Measurements from ENCODE around the gene AMOTL1. TPM values are rescaled to one million over a fixed set of nuclear protein-coding genes. Genes with fewer than 3 reads are reported as not detected.

Gene AMOTL1
- polyA plus RNA-seq, 1 of the 3 experiments (the other 2 are of a cell fraction) = 10.7 TPM

DNA sequence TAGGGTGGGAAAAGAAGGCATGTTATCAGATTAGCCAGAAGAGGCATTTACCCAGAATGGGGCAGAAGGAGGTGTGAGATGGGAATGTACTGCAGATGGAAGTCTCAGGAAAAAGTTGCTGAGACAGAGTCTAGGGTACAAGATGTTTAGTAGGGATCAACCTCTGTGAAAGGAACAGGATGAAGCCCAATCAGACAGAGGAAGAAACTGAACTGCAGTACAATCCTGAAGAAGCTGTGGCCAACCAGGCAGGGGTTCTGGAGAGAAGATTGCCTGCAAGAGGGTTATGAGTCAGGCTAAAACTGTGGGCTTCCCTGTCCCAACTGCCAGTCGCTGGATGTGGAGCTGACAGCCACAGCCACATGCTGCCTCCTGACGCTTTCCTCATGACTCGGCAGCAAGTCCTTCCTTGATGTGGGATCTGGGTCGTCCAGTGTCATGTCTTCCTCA is 141.2 kb downstream of the AMOTL1 start:
- POLR2A ChIA-PET = no interaction called here
- Histone ChIP-seq H3K27me3 (ENCODE audit: insufficient read depth) (no peaks in the 10 kb centered on the region), H3K27ac (ENCODE audit: low read depth in 2 of 2, low read length in 1 of 2) (no peak overlapping the region), H3K9me3 (0 out of 2 replicates have a peak, but pooled peaks cover 5% of the 10 kb centered on the region), H2AFZ (ENCODE audit: low read depth) (no peak overlapping the region), H3K36me3 (replicated peaks in 1 of 2; ENCODE audit: control insufficient read depth in 1 of 2, insufficient read depth in 2 of 2, low read length in 1 of 2) (peaks cover 0 to 15% of the 10 kb centered on the region in 2 experiments), H3K9me2 (no peaks in the 10 kb centered on the region), H3K4me2 (no peak overlapping the region), H3F3A (replicated peaks; ENCODE audit: insufficient read depth) (no peaks in the 10 kb centered on the region), H3K4me1 (ENCODE audit: control insufficient read depth in 1 of 2, insufficient read depth in 2 of 2, low read depth in 1 of 2, low read length in 1 of 2) (no peaks in the 10 kb centered on the region; a peak in 1 of 4 replicates), H3K9ac (no peak overlapping the region), H3K4me3 (ENCODE audit: low read depth in 2 of 2, low read length in 1 of 2) (no peak overlapping the region), H3K79me2 (ENCODE audit: insufficient read depth) (no peaks in the 10 kb centered on the region), H4K20me1 (ENCODE audit: insufficient read depth) (no peaks in the 10 kb centered on the region)
- no peak for DNase-seq
- no peak for TF ChIP-seq FOXM1 (IDR thresholded peaks at IDR 0.05; ENCODE audit: low read depth)
- CTCF ChIA-PET = interaction anchor here (1.0 kb wide), 1 partner anchor 12 kb away, joined by 4 read pairs; no protein-coding TSS in a partner anchor
- WGBS (ENCODE audit: low lambda C conversion rate) = 76% methylated on average over 4 of the region's 4 CpGs

DNA sequence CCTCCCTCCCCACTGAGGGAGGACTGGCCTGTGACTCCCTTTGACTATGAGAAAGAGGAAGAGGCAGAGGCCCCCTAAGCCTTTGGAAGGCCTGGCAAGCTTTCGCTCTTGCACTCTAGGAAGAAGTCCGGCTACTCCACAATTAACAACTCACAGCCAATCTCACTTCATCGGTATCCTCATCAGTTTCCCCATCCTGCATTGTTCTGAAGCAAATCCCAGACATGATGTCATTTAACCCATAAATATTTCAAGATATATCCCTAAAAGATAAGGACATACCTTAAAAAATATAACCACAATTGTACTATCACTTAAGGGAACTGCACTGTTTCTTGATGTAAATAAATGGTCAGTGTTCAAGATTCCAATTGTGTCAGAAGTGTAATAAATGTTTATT is 142.1 kb downstream of the AMOTL1 start:
- no peaks in the 10 kb centered on the region for H3K79me2 ChIP-seq (ENCODE audit: insufficient read depth)
- ChIA-PET POLR2A (no interaction called here), CTCF (interaction anchor here (1.0 to 1.8 kb wide), 2 partner anchors 13 kb away, joined by 4 to 17 read pairs; no protein-coding TSS in a partner anchor)
- H3K4me3 ChIP-seq (ENCODE audit: low read depth in 2 of 2, low read length in 1 of 2) = no peak overlapping the region
- H3F3A ChIP-seq (replicated peaks; ENCODE audit: insufficient read depth) = no peaks in the 10 kb centered on the region
- 0 out of 2 replicates have a peak, but pooled peaks cover 5% of the 10 kb centered on the region for H3K9me3 ChIP-seq
- no peak for DNase-seq
- H4K20me1 ChIP-seq (ENCODE audit: insufficient read depth) = no peaks in the 10 kb centered on the region
- WGBS (ENCODE audit: low lambda C conversion rate) = 96% methylated on average over 3 of the region's 3 CpGs
- TF ChIP-seq USF2 (IDR thresholded peaks at IDR 0.05; ENCODE audit: borderline replicate concordance, low read depth, low read length) = no peak
- peaks cover 0 to 7% of the 10 kb centered on the region in 2 experiments for H3K36me3 ChIP-seq (replicated peaks in 1 of 2; ENCODE audit: control insufficient read depth in 1 of 2, insufficient read depth in 2 of 2, low read length in 1 of 2)
- no peak overlapping the region for H2AFZ ChIP-seq (ENCODE audit: low read depth)
- no peaks in the 10 kb centered on the region for H3K9me2 ChIP-seq
- H3K27me3 ChIP-seq (ENCODE audit: insufficient read depth) = no peaks in the 10 kb centered on the region
- peak overlapping the region; percentile 18 to 39; a peak in 3 of 4 replicates for H3K27ac ChIP-seq (ENCODE audit: low read depth in 2 of 2, low read length in 1 of 2)
- H3K4me2 ChIP-seq = no peak overlapping the region
- H3K4me1 ChIP-seq (ENCODE audit: control insufficient read depth in 1 of 2, insufficient read depth in 2 of 2, low read depth in 1 of 2, low read length in 1 of 2) = no peaks in the 10 kb centered on the region; a peak in 1 of 4 replicates
- H3K9ac ChIP-seq = no peak overlapping the region

DNA sequence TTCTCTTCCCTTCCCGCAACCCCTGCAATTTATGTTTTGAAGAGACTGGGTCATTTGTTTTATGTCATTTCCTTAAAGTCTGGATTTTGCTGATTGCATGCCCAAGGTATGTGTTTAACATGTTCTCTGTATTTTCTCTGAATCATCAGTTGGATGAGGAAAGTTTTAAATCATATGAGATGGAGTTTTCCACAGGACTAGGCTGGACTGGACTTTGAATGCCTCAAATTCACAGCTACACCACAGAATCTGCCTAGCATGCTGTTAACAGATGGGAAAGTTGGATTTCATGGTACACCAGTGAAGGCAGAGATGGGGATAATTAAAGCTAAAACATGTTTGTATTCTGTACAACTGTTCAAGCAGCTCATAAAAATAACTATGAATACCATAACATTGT is 142.6 kb downstream of the AMOTL1 start:
- no peaks in the 10 kb centered on the region for H4K20me1 ChIP-seq (ENCODE audit: insufficient read depth)
- peaks cover 0 to 7% of the 10 kb centered on the region in 2 experiments for H3K36me3 ChIP-seq (replicated peaks in 1 of 2; ENCODE audit: control insufficient read depth in 1 of 2, insufficient read depth in 2 of 2, low read length in 1 of 2)
- TF ChIP-seq TCF12 (IDR thresholded peaks at IDR 0.05) = peak; percentile 67
- TF ChIP-seq FOXJ3 (CRISPR knock-in tag; IDR thresholded peaks at IDR 0.05) = no peak
- TF ChIP-seq, protein P1, sequence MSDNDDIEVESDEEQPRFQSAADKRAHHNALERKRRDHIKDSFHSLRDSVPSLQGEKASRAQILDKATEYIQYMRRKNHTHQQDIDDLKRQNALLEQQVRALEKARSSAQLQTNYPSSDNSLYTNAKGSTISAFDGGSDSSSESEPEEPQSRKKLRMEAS (IDR thresholded peaks at IDR 0.05; ENCODE audit: low read depth) = peak; percentile 68
- H3K27ac ChIP-seq (ENCODE audit: low read depth in 2 of 2, low read length in 1 of 2) = peak overlapping the region; percentile 18 to 53; a peak in 3 of 4 replicates
- no peaks in the 10 kb centered on the region for H3K27me3 ChIP-seq (ENCODE audit: insufficient read depth)
- DNase-seq = no peak
- H3F3A ChIP-seq (replicated peaks; ENCODE audit: insufficient read depth) = no peaks in the 10 kb centered on the region
- 0% methylated on average over 1 of the region's 1 CpG for WGBS (ENCODE audit: low lambda C conversion rate)
- H3K9me3 ChIP-seq = 0 out of 2 replicates have a peak, but pooled peaks cover under 1% of the 10 kb centered on the region
- no peak overlapping the region for H3K4me3 ChIP-seq (ENCODE audit: low read depth in 2 of 2, low read length in 1 of 2)
- H2AFZ ChIP-seq (ENCODE audit: low read depth) = no peak overlapping the region
- H3K79me2 ChIP-seq (ENCODE audit: insufficient read depth) = no peaks in the 10 kb centered on the region
- ChIA-PET CTCF (interaction anchor here (1.3 to 1.8 kb wide), 3 partner anchors 14 to 170 kb away, joined by 3 to 17 read pairs (median 3); no protein-coding TSS in a partner anchor), POLR2A (no interaction called here)
- H3K9me2 ChIP-seq = no peaks in the 10 kb centered on the region
- H3K4me2 ChIP-seq = no peak overlapping the region
- no peak overlapping the region for H3K9ac ChIP-seq
- H3K4me1 ChIP-seq (ENCODE audit: control insufficient read depth in 1 of 2, insufficient read depth in 2 of 2, low read depth in 1 of 2, low read length in 1 of 2) = no peaks in the 10 kb centered on the region; a peak in 1 of 4 replicates
